Stimulated activated CD4-positive, alpha-beta T cell treated with anti-CD3 and anti-CD28 coated beads, Interleukin-1b, Interleukin-23, amount 100 ng/mL, for 24 hours (primary cell): ENCODE measurements around the gene FHIP1B.
"Not testable (repeated sequence)": the region's sequence is repeated elsewhere in the genome, so short reads cannot be mapped to it uniquely, and the experiment has no call there.

ENCODE experiments used
- DNase-seq, 4 experiments: peaks; one replicate each; pipeline ENCODE4 v3.0.0-alpha.2; 2020; ENCODE audit warnings: low read depth in 4 of 4, low spot score in 1 of 4

The FHIP1B gene

GRCh38 chr11:6234387-6235107 lies at the start of gene FHIP1B:
Gene FHIP1B (minus strand): TSS chr11:6234636. CDS start chr11:6224516, 10,120 bp downstream.
- peak; percentile 94 to 99 (median 98) for DNase-seq

GRCh38 chr11:6283453-6284023 lies 49.1 kb upstream of the FHIP1B start:
- no peak for DNase-seq

- not testable (repeated sequence) for DNase-seq
These were observed 46.4 kb upstream of the FHIP1B start for GRCh38 chr11:6280809-6281208.

- no peak for DNase-seq
These were observed 38.8 kb upstream of the FHIP1B start for GRCh38 chr11:6273188-6273587.

- no peak for DNase-seq
These were observed 37.2 kb upstream of the FHIP1B start for GRCh38 chr11:6271598-6271997.

GRCh38 chr11:6270584-6271246 lies 36.3 kb upstream of the FHIP1B start:
- DNase-seq = no peak

GRCh38 chr11:6269994-6270393 lies 35.6 kb upstream of the FHIP1B start:
- DNase-seq = no peak

- no peak for DNase-seq
These were observed 34.4 kb upstream of the FHIP1B start for GRCh38 chr11:6268820-6269219.

- DNase-seq = no peak
These were observed 29.2 kb upstream of the FHIP1B start for GRCh38 chr11:6263662-6264061.

GRCh38 chr11:6260207-6260726 lies 25.8 kb upstream of the FHIP1B start:
- DNase-seq = no peak

GRCh38 chr11:6258571-6259081 lies 24.2 kb upstream of the FHIP1B start:
- DNase-seq = no peak

GRCh38 chr11:6258141-6258540 lies 23.7 kb upstream of the FHIP1B start:
- no peak for DNase-seq

GRCh38 chr11:6253197-6253596 lies 18.8 kb upstream of the FHIP1B start:
- no peak for DNase-seq

- no peak for DNase-seq
These were observed 17.6 kb upstream of the FHIP1B start for GRCh38 chr11:6251990-6252473.

GRCh38 chr11:6251120-6251733 lies 16.8 kb upstream of the FHIP1B start:
- DNase-seq = peak in 2 of 4 experiments; percentile 24 to 39

- no peak for DNase-seq
These were observed 15.5 kb upstream of the FHIP1B start for GRCh38 chr11:6249770-6250555.

GRCh38 chr11:6248897-6249296 lies 14.5 kb upstream of the FHIP1B start:
- DNase-seq = not testable (repeated sequence)

GRCh38 chr11:6248248-6248647 lies 13.8 kb upstream of the FHIP1B start:
- DNase-seq = no peak

GRCh38 chr11:6245536-6245935 lies 11.1 kb upstream of the FHIP1B start:
- DNase-seq = no peak

- no peak for DNase-seq
These were observed 6.9 kb upstream of the FHIP1B start for GRCh38 chr11:6241316-6241715.
